ENCODE results near the gene CDKN2AIP. TPM values are rescaled to one million over a fixed set of nuclear protein-coding genes. Genes with fewer than 3 reads are reported as not detected.

Gene CDKN2AIP
- total RNA-seq, 6 experiments from 2014 or later, result 5.6 to 10.6 (median 6.8) TPM

DNA sequence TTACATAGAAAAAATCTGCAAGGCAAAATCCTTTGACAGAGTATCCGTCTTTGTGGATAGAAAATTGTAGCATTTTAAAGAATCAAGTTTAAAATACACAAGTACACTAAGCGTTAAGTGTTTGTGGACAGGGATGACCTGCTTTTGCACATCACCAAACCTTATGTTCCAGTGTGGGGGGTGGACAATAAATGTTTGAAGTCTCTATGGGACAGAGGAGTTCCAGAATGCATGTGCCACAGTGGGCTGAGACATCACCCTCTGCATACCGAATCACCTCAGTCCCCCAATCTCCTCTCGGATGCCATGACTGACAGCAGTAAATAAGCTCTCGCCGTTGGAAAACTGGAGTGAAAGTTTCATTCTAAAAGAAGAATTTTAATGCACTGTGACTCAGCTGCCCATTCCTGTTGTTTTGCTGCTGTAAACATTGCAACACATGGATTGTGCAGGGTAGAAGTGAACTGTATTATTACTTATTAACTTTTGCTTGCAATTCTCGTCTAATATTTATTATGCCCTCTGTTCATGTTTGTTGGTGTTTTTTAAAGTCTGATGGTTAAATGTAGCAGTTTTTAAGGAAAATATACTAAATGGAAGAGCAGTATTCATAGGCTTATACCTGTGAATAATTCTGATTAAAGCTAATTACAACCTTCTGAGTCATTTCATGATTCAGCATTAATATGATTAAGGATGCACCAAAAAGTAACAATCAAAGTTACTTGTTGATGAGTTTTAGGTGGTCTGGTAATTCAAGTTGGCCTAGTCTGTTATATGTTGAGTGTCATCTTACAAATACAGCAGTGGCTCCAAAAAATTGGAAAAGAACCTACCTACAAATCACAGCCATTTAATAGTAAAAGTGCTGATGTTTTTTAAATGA lies 24.0 kb downstream of the CDKN2AIP start:
- Histone ChIP-seq H3K4me1 (peaks cover 0 to 19% (median 7%) of the 10 kb centered on the region in 4 donors), H3K27me3 (no peaks in the 10 kb centered on the region), H3K36me3 (no peaks in the 10 kb centered on the region), H3K4me3 (peak overlapping the region in 2 of 3 donors; percentile 19 to 33), H3K27ac (peak overlapping the region in 2 of 3 donors; percentile 57 to 58), H3K9me3 (no peaks in the 10 kb centered on the region)
- 20% methylated on average over 7 of the region's 7 CpGs for WGBS (ENCODE audit: insufficient coverage, low coverage, low lambda C conversion rate, missing lambda C conversion rate)
- TF ChIP-seq POLR2A (IDR thresholded peaks at IDR 0.05), result no peak
- TF ChIP-seq, protein P1, sequence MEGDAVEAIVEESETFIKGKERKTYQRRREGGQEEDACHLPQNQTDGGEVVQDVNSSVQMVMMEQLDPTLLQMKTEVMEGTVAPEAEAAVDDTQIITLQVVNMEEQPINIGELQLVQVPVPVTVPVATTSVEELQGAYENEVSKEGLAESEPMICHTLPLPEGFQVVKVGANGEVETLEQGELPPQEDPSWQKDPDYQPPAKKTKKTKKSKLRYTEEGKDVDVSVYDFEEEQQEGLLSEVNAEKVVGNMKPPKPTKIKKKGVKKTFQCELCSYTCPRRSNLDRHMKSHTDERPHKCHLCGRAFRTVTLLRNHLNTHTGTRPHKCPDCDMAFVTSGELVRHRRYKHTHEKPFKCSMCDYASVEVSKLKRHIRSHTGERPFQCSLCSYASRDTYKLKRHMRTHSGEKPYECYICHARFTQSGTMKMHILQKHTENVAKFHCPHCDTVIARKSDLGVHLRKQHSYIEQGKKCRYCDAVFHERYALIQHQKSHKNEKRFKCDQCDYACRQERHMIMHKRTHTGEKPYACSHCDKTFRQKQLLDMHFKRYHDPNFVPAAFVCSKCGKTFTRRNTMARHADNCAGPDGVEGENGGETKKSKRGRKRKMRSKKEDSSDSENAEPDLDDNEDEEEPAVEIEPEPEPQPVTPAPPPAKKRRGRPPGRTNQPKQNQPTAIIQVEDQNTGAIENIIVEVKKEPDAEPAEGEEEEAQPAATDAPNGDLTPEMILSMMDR (IDR thresholded peaks at IDR 0.05), result no peak
- DNase-seq (no peak), ATAC-seq (peak; percentile 79 to 89 (median 82))
- intact Hi-C loops (cut with DNase I), result no loop called here

DNA sequence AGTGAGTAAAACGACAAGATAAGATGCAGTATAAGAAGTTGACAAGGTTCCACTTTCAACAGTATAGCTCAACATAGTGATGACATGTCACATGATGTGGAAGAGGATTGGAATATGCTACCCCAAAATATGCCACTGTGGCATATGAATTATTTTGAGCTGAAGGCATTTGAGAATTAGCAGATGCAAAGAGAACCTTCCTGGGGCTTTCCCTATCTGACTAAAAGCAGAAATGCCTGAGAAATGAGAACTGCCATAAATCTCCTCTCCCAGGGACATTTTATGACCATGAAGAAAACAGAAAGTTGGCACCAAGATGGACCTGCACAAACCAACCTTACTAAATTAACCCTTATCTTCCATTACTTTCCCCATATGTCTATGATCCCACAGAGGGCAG lies 24.8 kb downstream of the CDKN2AIP start:
- Histone ChIP-seq H3K4me1 (peaks cover 0 to 19% (median 7%) of the 10 kb centered on the region in 4 donors), H3K27me3 (no peaks in the 10 kb centered on the region), H3K4me3 (no peak overlapping the region), H3K36me3 (no peaks in the 10 kb centered on the region), H3K9me3 (no peaks in the 10 kb centered on the region), H3K27ac (peak overlapping the region in 2 of 3 donors; percentile 57 to 58)
- 44% methylated on average over 1 of the region's 1 CpG for WGBS (ENCODE audit: insufficient coverage, low coverage, low lambda C conversion rate, missing lambda C conversion rate)
- ATAC-seq (peak in 2 of 4 donors; percentile 13 to 15), DNase-seq (no peak)
- intact Hi-C loops (cut with DNase I), result no loop called here
- TF ChIP-seq POLR2A (IDR thresholded peaks at IDR 0.05), result no peak
- TF ChIP-seq, protein P1 (IDR thresholded peaks at IDR 0.05), result no peak

DNA sequence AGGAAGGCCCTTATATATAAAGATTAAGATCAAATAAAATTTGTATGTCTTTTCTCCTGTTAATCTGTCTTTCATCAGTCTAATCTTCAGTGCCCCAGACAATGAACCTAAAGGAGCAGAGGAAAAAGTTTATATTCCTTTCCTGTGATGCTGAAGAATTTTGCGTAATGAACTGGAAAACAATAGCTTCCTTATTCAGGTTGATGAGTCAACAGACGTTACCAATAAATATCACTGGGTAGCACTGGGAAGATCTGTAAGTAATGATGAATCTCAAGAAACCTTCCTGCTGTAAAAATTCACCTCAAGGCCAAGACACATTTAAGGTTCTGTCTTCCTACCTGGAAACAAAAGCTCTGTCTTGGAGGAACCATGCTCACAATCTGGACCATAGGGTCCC lies 25.5 kb downstream of the CDKN2AIP start:
- no peaks in the 10 kb centered on the region for H3K9me3 ChIP-seq
- intact Hi-C loops (cut with DNase I), result no loop called here
- TF ChIP-seq, protein P1 (IDR thresholded peaks at IDR 0.05), result no peak
- TF ChIP-seq POLR2A (IDR thresholded peaks at IDR 0.05), result no peak
- no peaks in the 10 kb centered on the region for H3K36me3 ChIP-seq
- no peak overlapping the region for H3K27ac ChIP-seq
- peaks cover 0 to 19% (median 7%) of the 10 kb centered on the region in 4 donors for H3K4me1 ChIP-seq
- DNase-seq, result no peak
- no peak overlapping the region for H3K4me3 ChIP-seq
- 61% methylated on average over 2 of the region's 2 CpGs for WGBS (ENCODE audit: insufficient coverage, low coverage, low lambda C conversion rate, missing lambda C conversion rate)
- ATAC-seq, result no peak
- H3K27me3 ChIP-seq, result no peaks in the 10 kb centered on the region

DNA sequence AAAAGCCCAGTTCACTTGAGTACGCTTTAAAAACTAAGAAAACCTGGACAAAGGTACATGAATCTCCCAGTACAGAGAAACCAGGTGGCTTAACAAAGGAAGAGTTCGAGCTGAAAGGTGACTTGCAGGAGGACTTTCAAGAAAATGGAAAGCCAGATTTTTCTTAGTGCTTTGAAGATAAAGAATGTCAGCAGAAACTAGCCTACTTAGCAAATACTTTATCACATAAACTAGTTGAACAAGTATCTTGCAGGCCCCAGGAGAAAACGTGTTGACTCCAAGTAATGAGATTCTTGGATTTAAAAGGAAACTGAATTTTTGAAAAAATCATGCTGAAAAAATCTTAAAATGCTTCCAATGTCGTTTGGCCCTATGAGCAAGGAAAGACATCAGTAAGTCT lies 26.4 kb downstream of the CDKN2AIP start:
- H3K27ac ChIP-seq, result no peak overlapping the region
- H3K4me1 ChIP-seq, result peaks cover 0 to 19% (median 7%) of the 10 kb centered on the region in 4 donors
- no peaks in the 10 kb centered on the region for H3K27me3 ChIP-seq
- no peak overlapping the region for H3K4me3 ChIP-seq
- 68% methylated on average over 4 of the region's 4 CpGs for WGBS (ENCODE audit: insufficient coverage, low coverage, low lambda C conversion rate, missing lambda C conversion rate)
- no peak for ATAC-seq
- TF ChIP-seq POLR2A (IDR thresholded peaks at IDR 0.05), result no peak
- TF ChIP-seq, protein P1 (IDR thresholded peaks at IDR 0.05), result no peak
- intact Hi-C loops (cut with DNase I), result no loop called here
- no peak for DNase-seq
- no peaks in the 10 kb centered on the region for H3K36me3 ChIP-seq
- H3K9me3 ChIP-seq, result no peaks in the 10 kb centered on the region
